ENCODE measurements around the gene CNPY1.

GRCh38 chr7:155560196-155560885 is 14.0 kb upstream of the CNPY1 start:
- no peak for TF ChIP-seq CTCF (IDR thresholded peaks at IDR 0.05 in 4 of 5, conservative IDR thresholded peaks at IDR 0.05 in 1 of 5)
- TF ChIP-seq POLR2A (IDR thresholded peaks at IDR 0.05) = no peak

Data from gastrocnemius medialis (tissue), 4 donors.